Measurements from ENCODE around the gene KRTAP10-10.
"Not testable (repeated sequence)": the region's sequence is repeated elsewhere in the genome, so short reads cannot be mapped to it uniquely, and the experiment has no call there.

The KRTAP10-10 gene

GRCh38 chr21:44603109-44603875 is 33.9 kb upstream of the KRTAP10-10 start:
- no peak for DNase-seq

GRCh38 chr21:44603911-44604310 is 33.2 kb upstream of the KRTAP10-10 start:
- no peak for DNase-seq

- no peak for DNase-seq
These were observed 30.7 kb upstream of the KRTAP10-10 start for GRCh38 chr21:44606495-44606894.

- no peak for DNase-seq
These were observed 28.0 kb upstream of the KRTAP10-10 start for GRCh38 chr21:44609193-44609592.

GRCh38 chr21:44610157-44610843 is 26.9 kb upstream of the KRTAP10-10 start:
- not testable (repeated sequence) for DNase-seq

- DNase-seq: no peak
These were observed 25.6 kb upstream of the KRTAP10-10 start for GRCh38 chr21:44611551-44611950.

- no peak for DNase-seq
These were observed 25.1 kb upstream of the KRTAP10-10 start, which contains the start of gene KRTAP10-8 for GRCh38 chr21:44612029-44612486. Gene KRTAP10-8, plus strand, starts transcription at chr21:44612079. Its CDS starts 22 bp downstream, at chr21:44612101.

- no peak for DNase-seq
These were observed 24.4 kb upstream of the KRTAP10-10 start for GRCh38 chr21:44612669-44613229.

GRCh38 chr21:44613386-44614155 is 23.6 kb upstream of the KRTAP10-10 start:
- DNase-seq: no peak

GRCh38 chr21:44614161-44614631 is 23.0 kb upstream of the KRTAP10-10 start:
- DNase-seq: no peak

GRCh38 chr21:44614961-44615391 is 22.2 kb upstream of the KRTAP10-10 start:
- DNase-seq: no peak

GRCh38 chr21:44615466-44615865 is 21.7 kb upstream of the KRTAP10-10 start:
- no peak for DNase-seq

GRCh38 chr21:44615911-44616590 is 21.1 kb upstream of the KRTAP10-10 start:
- DNase-seq: no peak

- DNase-seq: no peak
These were observed 20.6 kb upstream of the KRTAP10-10 start for GRCh38 chr21:44616591-44616926.

- no peak for DNase-seq
These were observed 20.1 kb upstream of the KRTAP10-10 start for GRCh38 chr21:44617071-44617501.

- DNase-seq: no peak
These were observed 18.7 kb upstream of the KRTAP10-10 start for GRCh38 chr21:44618504-44618903.

GRCh38 chr21:44618909-44619308 is 18.2 kb upstream of the KRTAP10-10 start:
- DNase-seq: no peak

- no peak for DNase-seq
These were observed 17.3 kb upstream of the KRTAP10-10 start for GRCh38 chr21:44619886-44620285.

GRCh38 chr21:44623575-44623974 is 13.6 kb upstream of the KRTAP10-10 start:
- no peak for DNase-seq

- no peak for DNase-seq
These were observed 11.4 kb upstream of the KRTAP10-10 start for GRCh38 chr21:44625756-44626155.

- DNase-seq: no peak
These were observed 10.9 kb upstream of the KRTAP10-10 start for GRCh38 chr21:44626262-44626661.

GRCh38 chr21:44626673-44627143 is 10.4 kb upstream of the KRTAP10-10 start, which contains the start of gene KRTAP10-9:
Gene KRTAP10-9, plus strand, starts transcription at chr21:44627093. Its CDS starts 79 bp downstream, at chr21:44627172.
- no peak for DNase-seq
